GM18520 (cell line): Measurements from ENCODE around the gene MAPRE2.

Source experiments
- ATAC-seq: cut with Tn5 transposase; IDR thresholded peaks from one replicate; pipeline ENCODE4 v1.9.1; 2021; ENCODE audit not compliant: unreplicated experiment

Gene MAPRE2

GRCh38 chr18:35032113-35032512 lies 9.1 kb upstream of the MAPRE2 start:
- no peak for ATAC-seq

GRCh38 chr18:35038029-35038428 lies 3.2 kb upstream of the MAPRE2 start:
- no peak for ATAC-seq

GRCh38 chr18:35038881-35039491 lies 2.2 kb upstream of the MAPRE2 start:
- peak; percentile 31 for ATAC-seq

- ATAC-seq = no peak
These were observed 600 bp upstream of the MAPRE2 start for GRCh38 chr18:35040638-35040987.

- ATAC-seq = peak; percentile 1
These were observed 688 bp downstream of the MAPRE2 start for GRCh38 chr18:35041815-35042387.

- ATAC-seq = no peak
These were observed 1.3 kb downstream of the MAPRE2 start for GRCh38 chr18:35042389-35043071.

GRCh38 chr18:35043207-35043606 lies 2.0 kb downstream of the MAPRE2 start:
- ATAC-seq = no peak

- no peak for ATAC-seq
These were observed 3.9 kb downstream of the MAPRE2 start for GRCh38 chr18:35045121-35045520.

- no peak for ATAC-seq
These were observed 4.6 kb downstream of the MAPRE2 start for GRCh38 chr18:35045806-35046205.

GRCh38 chr18:35047697-35048292 lies 6.6 kb downstream of the MAPRE2 start:
- ATAC-seq = no peak

GRCh38 chr18:35049111-35050027 lies 8.2 kb downstream of the MAPRE2 start:
- peak; percentile 2 for ATAC-seq

GRCh38 chr18:35050028-35050546 lies 8.9 kb downstream of the MAPRE2 start:
- ATAC-seq = peak; percentile 42

GRCh38 chr18:35050705-35051195 lies 9.5 kb downstream of the MAPRE2 start:
- ATAC-seq = no peak

GRCh38 chr18:35051641-35052377 lies 10.6 kb downstream of the MAPRE2 start:
- no peak for ATAC-seq

- ATAC-seq = no peak
These were observed 13.2 kb downstream of the MAPRE2 start for GRCh38 chr18:35054401-35054800.

GRCh38 chr18:35055105-35055504 lies 13.9 kb downstream of the MAPRE2 start:
- ATAC-seq = no peak

- no peak for ATAC-seq
These were observed 14.5 kb downstream of the MAPRE2 start for GRCh38 chr18:35055726-35056125.

GRCh38 chr18:35059280-35059927 lies 18.2 kb downstream of the MAPRE2 start:
- ATAC-seq = no peak

GRCh38 chr18:35060122-35060815 lies 19.1 kb downstream of the MAPRE2 start:
- no peak for ATAC-seq
